A549 (cell line): ENCODE results near the gene HAUS8. TPM values are rescaled to one million over a fixed set of nuclear protein-coding genes. Genes with fewer than 3 reads are reported as not detected.
"Not testable (repeated sequence)": the region's sequence is repeated elsewhere in the genome, so short reads cannot be mapped to it uniquely, and the experiment has no call there.

Source experiments
- ATAC-seq, 2 experiments: fragments of 200-7000 bp in 1 of 2; fragments of >200 bp in 1 of 2; cut with Nextera tagmentation in 1 of 2; cut with Tn5 transposase in 1 of 2; 3 replicates each; pipeline versions ENCODE4 v1.8.0 to v1.9.1; 2018 to 2020; ENCODE audit warnings: mild to moderate bottlenecking in 1 of 2, moderate library complexity in 1 of 2
- CTCF ChIA-PET: fragments of 300-600 bp; sonication (Branson Sonifier 250); formaldehyde crosslinking; extraction: SDS; loops from one replicate; lab custom pipeline; 2021; ENCODE audit warnings: antibody characterized with exemption, inconsistent platforms; lab: Yijun Ruan, JAX
- POLR2A ChIA-PET: fragments of 350-600 bp; formaldehyde crosslinking; extraction: SDS; loops from one replicate; lab custom pipeline; 2021; ENCODE audit warnings: antibody characterized with exemption, inconsistent platforms; lab: Yijun Ruan, JAX
- DNase-seq, 2 experiments: peaks; one replicate each; pipeline versions ENCODE4 v3.0.0 to v3.0.0-alpha.2; 2011 to 2016; ENCODE audit warnings: low read depth in 1 of 2, low spot score in 1 of 2
- FAIRE-seq: peaks from 2 replicates; lab custom pipeline; 2011; peaks lifted over from hg19 to GRCh38; lab: Jason Lieb, UNC
- H3K27ac ChIP-seq, 2 experiments: fragments of >200 bp; sonication (Bioruptor Twin); formaldehyde crosslinking; 3 replicates each; pipeline ENCODE4 v1.5.1; 2016 to 2017
- H3K4me1 ChIP-seq: fragments of >200 bp; sonication (Bioruptor Twin); formaldehyde crosslinking; 3 replicates; pipeline ENCODE4 v1.6.1; 2016
- H3K4me2 ChIP-seq: fragments of >200 bp; sonication (Bioruptor Twin); formaldehyde crosslinking; 3 replicates; pipeline ENCODE4 v1.6.1; 2016
- H3K4me3 ChIP-seq: fragments of >200 bp; sonication (Bioruptor Twin); formaldehyde crosslinking; 3 replicates; pipeline ENCODE4 v1.5.1; 2016
- H3K9me3 ChIP-seq: fragments of >200 bp; sonication (Bioruptor Twin); formaldehyde crosslinking; 3 replicates; pipeline ENCODE4 v1.6.1; 2016
- CEBPB ChIP-seq, 2 experiments: fragments of >200 bp in 1 of 2; sonication (Bioruptor Twin) in 1 of 2; formaldehyde crosslinking in 1 of 2; IDR thresholded peaks; 2 replicates each; pipeline ENCODE4 v1.6.1; 2012 to 2016
- EHMT2 ChIP-seq: fragments of 200-600 bp; sonication (generic); IDR thresholded peaks from 2 replicates; pipeline ENCODE4 v1.6.1; 2016; ENCODE audit warnings: antibody characterized with exemption, low read depth, mild to moderate bottlenecking, moderate library complexity
- EP300 ChIP-seq, 2 experiments: fragments of >200 bp; sonication (Bioruptor Twin); formaldehyde crosslinking; IDR thresholded peaks; 2 replicates in 1 of 2; 3 replicates in 1 of 2; pipeline ENCODE4 v1.6.1; 2016 to 2017
- FOSB ChIP-seq: fragments of 250-450 bp; sonication (Bioruptor Pico); IDR thresholded peaks from 2 replicates; pipeline ENCODE4 v1.5.0; 2020; ENCODE audit warnings: mild to moderate bottlenecking, moderate library complexity
- FOXS1 ChIP-seq: fragments of 250-450 bp; sonication (Bioruptor Pico); IDR thresholded peaks from 2 replicates; pipeline ENCODE4 v1.5.0; 2020; ENCODE audit warnings: mild to moderate bottlenecking, moderate library complexity
- HDAC2 ChIP-seq: fragments of 200-600 bp; sonication (generic); IDR thresholded peaks from 2 replicates; pipeline ENCODE4 v1.6.1; 2016
- HEYL ChIP-seq: fragments of 250-450 bp; sonication (Bioruptor Pico); IDR thresholded peaks from 2 replicates; pipeline ENCODE4 v1.8.0; 2021; ENCODE audit warnings: mild to moderate bottlenecking, moderate library complexity
- JUNB ChIP-seq: fragments of >200 bp; sonication (Bioruptor Twin); formaldehyde crosslinking; IDR thresholded peaks from 2 replicates; pipeline ENCODE4 v1.6.1; 2016
- KDM1A ChIP-seq: fragments of 200-600 bp; sonication (generic); IDR thresholded peaks from 2 replicates; pipeline ENCODE4 v1.6.1; 2016; ENCODE audit warnings: low read depth, mild to moderate bottlenecking
- MAFK ChIP-seq: fragments of 450-650 bp; IDR thresholded peaks from 2 replicates; pipeline ENCODE4 v1.6.1; 2014; ENCODE audit not compliant: partially characterized antibody
- MAZ ChIP-seq: fragments of 150-350 bp; IDR thresholded peaks from 2 replicates; pipeline ENCODE4 v1.6.1; 2014; ENCODE audit warnings: antibody characterized with exemption, low read depth, low read length, borderline replicate concordance
- RCOR1 ChIP-seq: fragments of 150-350 bp; IDR thresholded peaks from 2 replicates; pipeline ENCODE4 v1.6.1; 2014; ENCODE audit warnings: antibody characterized with exemption, low read length, low read depth
- RFX5 ChIP-seq: fragments of 450-650 bp; IDR thresholded peaks from 2 replicates; pipeline ENCODE4 v1.7.1; 2014; ENCODE audit warnings: antibody characterized with exemption, mild to moderate bottlenecking, moderate library complexity
- ZC3H11A ChIP-seq: fragments of 450-650 bp; IDR thresholded peaks from 2 replicates; pipeline ENCODE4 v1.6.1; 2014; ENCODE audit warnings: antibody characterized with exemption, mild to moderate bottlenecking
- ZFP36 ChIP-seq: fragments of 450-650 bp; IDR thresholded peaks from 2 replicates; pipeline ENCODE4 v1.6.1; 2014; ENCODE audit warnings: borderline replicate concordance; ENCODE audit not compliant: partially characterized antibody
- ZSCAN20 ChIP-seq: fragments of 250-450 bp; sonication (Bioruptor Pico); IDR thresholded peaks from 2 replicates; pipeline ENCODE4 v1.8.0; 2022; ENCODE audit warnings: mild to moderate bottlenecking, moderate library complexity
- WGBS: methylation state at CpG from one replicate; pipeline ENCODE4 v1.1.6; 2017; ENCODE audit errors: missing lambda C conversion rate; 5-methylcytosine and 5-hydroxymethylcytosine counted together
- polyA plus RNA-seq, 4 experiments: library from polyadenylated mRNA; depleted of rRNA in 3 of 4; stranded (reverse); fragments of >200 nt; fragmentation: RNase III in 1 of 4; extraction: RNeasy Plus Mini Kit Qiagen cat#74134 plus additional on column Dnase treatment in 1 of 4; gene quantifications; 2 replicates in 3 of 4; 3 replicates in 1 of 4; pipeline ENCODE4 v1.2.3, GENCODE V29; 2011 to 2017
- TF ChIP-seq, protein P1 (sequence below): fragments of 450-650 bp; IDR thresholded peaks from 2 replicates; pipeline ENCODE4 v1.6.1; 2014; ENCODE audit warnings: antibody characterized with exemption
- TF ChIP-seq, protein P2 (sequence below): fragments of >200 bp; sonication (Bioruptor Twin); formaldehyde crosslinking; IDR thresholded peaks from 3 replicates; pipeline ENCODE4 v1.5.1; 2016
- TF ChIP-seq, protein P3 (sequence below): IDR thresholded peaks from 2 replicates; pipeline ENCODE4 v1.6.1; 2012; ENCODE audit warnings: low read depth, borderline replicate concordance
- TF ChIP-seq, protein P4 (sequence below): fragments of >200 bp; sonication (Bioruptor Twin); formaldehyde crosslinking; IDR thresholded peaks from 2 replicates; pipeline ENCODE4 v1.6.1; 2016
- TF ChIP-seq, protein P5 (sequence below): fragments of 250-450 bp; sonication (Bioruptor Pico); IDR thresholded peaks from 2 replicates; pipeline ENCODE4 v1.5.0; 2020; ENCODE audit warnings: low read depth, mild to moderate bottlenecking, moderate library complexity

Gene HAUS8
- polyA plus RNA-seq, 2 of the 4 experiments (the other 2 are of a cell fraction): 15.1 to 16.2 TPM

DNA sequence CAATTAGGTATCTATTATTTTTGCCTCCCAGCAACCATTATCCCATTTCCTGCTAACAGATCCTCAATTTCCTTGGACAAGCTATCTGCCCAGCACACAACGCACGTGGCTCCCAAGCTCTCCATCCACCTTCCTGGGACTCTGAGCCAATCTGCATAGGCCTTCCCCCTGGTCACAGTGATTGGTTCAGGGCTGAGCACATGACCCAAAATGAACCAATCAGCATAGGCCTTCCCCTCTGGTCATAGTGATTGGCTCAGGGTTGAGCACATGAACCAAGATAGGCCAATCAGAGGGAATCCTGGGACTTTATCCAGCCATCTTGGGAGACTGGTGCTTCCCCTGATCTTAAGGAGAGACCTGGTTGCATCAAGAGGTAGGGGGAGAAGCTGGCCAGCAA lies 54.4 kb downstream of the HAUS8 start:
- WGBS: 100% methylated on average over 2 of the region's 2 CpGs
- peak in 1 of 2 experiments; percentile 70; a peak in 3 of 6 replicates for ATAC-seq
- no peak overlapping the region for H3K27ac ChIP-seq
- H3K9me3 ChIP-seq: 0 out of 3 replicates have a peak, but pooled peaks cover 2% of the 10 kb centered on the region
- TF ChIP-seq, protein P1, sequence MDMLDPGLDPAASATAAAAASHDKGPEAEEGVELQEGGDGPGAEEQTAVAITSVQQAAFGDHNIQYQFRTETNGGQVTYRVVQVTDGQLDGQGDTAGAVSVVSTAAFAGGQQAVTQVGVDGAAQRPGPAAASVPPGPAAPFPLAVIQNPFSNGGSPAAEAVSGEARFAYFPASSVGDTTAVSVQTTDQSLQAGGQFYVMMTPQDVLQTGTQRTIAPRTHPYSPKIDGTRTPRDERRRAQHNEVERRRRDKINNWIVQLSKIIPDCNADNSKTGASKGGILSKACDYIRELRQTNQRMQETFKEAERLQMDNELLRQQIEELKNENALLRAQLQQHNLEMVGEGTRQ: peak; percentile 54
- TF ChIP-seq RCOR1: no peak
- TF ChIP-seq, all 56 proteins: peak for 1
- Histone ChIP-seq H3K4me3 (no peak overlapping the region), H3K4me2 (no peak overlapping the region), H3K4me1 (no peaks in the 10 kb centered on the region)
- POLR2A ChIA-PET: no interaction called here
- CTCF ChIA-PET: no interaction called here
- DNase-seq: peak in 1 of 2 experiments; percentile 38
- no peak for FAIRE-seq

DNA sequence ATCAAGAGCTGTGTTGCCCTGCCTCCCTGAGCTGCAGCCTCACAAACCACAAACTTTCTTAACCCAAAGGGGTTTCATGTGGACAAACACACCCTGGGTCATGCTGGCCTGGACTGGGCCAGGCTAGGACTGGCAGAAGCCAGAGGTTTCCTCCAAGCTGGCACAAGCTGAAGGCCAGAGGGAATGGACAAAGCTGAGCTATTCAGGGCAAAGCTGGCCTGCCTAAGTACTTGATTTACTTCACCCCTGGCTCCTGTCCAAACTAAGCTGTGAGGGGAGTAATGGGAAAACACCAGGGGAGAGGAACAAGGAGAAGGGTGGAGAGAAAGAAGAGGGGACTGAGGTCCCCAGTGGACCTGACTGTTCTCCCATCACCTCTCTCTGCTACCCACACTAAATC lies 54.9 kb downstream of the HAUS8 start:
- Histone ChIP-seq H3K4me3 (no peak overlapping the region), H3K27ac (no peak overlapping the region), H3K4me2 (no peak overlapping the region), H3K4me1 (no peaks in the 10 kb centered on the region), H3K9me3 (0 out of 3 replicates have a peak, but pooled peaks cover 3% of the 10 kb centered on the region)
- FAIRE-seq: no peak
- ATAC-seq: no peak
- DNase-seq: no peak
- ChIA-PET POLR2A (no interaction called here), CTCF (interaction anchor here (0.6 kb wide), 1 partner anchor 337 kb away, joined by 3 read pairs; no protein-coding TSS in a partner anchor)
- TF ChIP-seq RFX5 (no peak), EP300 (IDR thresholded peaks at IDR 0.05) (no peak), HEYL (CRISPR knock-in tag) (no peak), ZFP36 (no peak)
- TF ChIP-seq, protein P2, sequence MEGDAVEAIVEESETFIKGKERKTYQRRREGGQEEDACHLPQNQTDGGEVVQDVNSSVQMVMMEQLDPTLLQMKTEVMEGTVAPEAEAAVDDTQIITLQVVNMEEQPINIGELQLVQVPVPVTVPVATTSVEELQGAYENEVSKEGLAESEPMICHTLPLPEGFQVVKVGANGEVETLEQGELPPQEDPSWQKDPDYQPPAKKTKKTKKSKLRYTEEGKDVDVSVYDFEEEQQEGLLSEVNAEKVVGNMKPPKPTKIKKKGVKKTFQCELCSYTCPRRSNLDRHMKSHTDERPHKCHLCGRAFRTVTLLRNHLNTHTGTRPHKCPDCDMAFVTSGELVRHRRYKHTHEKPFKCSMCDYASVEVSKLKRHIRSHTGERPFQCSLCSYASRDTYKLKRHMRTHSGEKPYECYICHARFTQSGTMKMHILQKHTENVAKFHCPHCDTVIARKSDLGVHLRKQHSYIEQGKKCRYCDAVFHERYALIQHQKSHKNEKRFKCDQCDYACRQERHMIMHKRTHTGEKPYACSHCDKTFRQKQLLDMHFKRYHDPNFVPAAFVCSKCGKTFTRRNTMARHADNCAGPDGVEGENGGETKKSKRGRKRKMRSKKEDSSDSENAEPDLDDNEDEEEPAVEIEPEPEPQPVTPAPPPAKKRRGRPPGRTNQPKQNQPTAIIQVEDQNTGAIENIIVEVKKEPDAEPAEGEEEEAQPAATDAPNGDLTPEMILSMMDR: no peak
- TF ChIP-seq, protein P3, sequence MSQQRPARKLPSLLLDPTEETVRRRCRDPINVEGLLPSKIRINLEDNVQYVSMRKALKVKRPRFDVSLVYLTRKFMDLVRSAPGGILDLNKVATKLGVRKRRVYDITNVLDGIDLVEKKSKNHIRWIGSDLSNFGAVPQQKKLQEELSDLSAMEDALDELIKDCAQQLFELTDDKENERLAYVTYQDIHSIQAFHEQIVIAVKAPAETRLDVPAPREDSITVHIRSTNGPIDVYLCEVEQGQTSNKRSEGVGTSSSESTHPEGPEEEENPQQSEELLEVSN: no peak
- TF ChIP-seq, all 56 proteins: peak for 0

DNA sequence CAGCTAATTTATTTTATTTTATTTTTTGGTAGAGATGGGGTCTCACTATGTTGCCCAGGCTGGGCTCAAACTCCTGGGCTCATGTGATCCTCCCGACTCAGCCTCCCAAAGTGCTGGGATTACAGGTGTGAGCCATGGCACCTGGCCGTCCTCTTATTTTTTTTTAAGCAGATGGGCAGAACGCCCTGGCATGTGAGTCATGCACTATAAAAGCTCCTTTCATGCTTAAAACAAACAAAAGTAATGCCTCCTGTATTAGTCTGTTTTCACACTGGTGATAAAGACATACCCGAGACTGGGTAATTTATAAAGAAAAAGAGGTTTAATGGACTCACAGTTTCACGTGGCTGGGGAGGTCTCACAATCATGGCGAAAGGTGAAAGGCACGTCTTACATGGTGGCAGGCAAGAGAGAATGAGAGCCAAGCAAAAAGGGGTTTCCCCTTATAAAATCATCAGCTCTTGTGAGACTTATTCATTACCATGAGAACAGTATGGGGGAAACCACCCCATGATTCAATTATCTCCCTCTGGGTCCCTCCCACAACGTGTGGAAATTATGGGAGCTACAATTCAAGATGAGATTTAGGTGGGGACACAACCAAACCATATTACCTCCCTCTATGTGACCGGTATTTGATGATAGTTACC lies 60.9 kb downstream of the HAUS8 start:
- not testable (repeated sequence) for H3K4me2 ChIP-seq

DNA sequence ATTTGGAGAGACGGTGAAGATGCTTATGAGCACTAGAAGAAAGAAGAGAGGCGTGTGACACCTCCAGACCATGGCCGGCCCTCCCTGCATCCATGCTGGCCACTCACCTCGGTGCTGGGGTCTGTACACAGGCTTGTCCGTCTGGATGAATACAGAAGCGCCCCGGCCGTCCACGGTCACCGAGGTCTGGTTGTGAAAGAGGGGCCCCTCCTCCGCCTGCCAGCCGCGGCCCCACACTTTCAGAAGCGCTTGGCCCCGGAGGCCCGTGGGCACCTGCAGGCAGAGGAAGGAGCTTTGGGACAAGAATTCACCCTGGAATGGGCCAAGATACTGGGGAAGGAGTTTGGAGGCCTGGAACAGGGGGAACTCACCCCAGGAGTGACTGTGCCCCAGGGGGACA lies 63.8 kb downstream of the HAUS8 start:
- DNase-seq (no peak), FAIRE-seq (no peak), ATAC-seq (no peak)
- no peak for TF ChIP-seq ZC3H11A
- TF ChIP-seq FOSB (CRISPR knock-in tag): no peak
- TF ChIP-seq CEBPB (IDR thresholded peaks at IDR 0.05): no peak
- TF ChIP-seq, protein P4, sequence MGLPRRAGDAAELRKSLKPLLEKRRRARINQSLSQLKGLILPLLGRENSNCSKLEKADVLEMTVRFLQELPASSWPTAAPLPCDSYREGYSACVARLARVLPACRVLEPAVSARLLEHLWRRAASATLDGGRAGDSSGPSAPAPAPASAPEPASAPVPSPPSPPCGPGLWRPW: no peak
- TF ChIP-seq, protein P1: no peak
- TF ChIP-seq ZSCAN20 (CRISPR knock-in tag): no peak
- TF ChIP-seq MAFK: no peak
- no peak for TF ChIP-seq KDM1A
- TF ChIP-seq ZFP36: no peak
- TF ChIP-seq HDAC2: no peak
- TF ChIP-seq FOXS1: no peak
- TF ChIP-seq MAZ: no peak
- TF ChIP-seq, protein P5, sequence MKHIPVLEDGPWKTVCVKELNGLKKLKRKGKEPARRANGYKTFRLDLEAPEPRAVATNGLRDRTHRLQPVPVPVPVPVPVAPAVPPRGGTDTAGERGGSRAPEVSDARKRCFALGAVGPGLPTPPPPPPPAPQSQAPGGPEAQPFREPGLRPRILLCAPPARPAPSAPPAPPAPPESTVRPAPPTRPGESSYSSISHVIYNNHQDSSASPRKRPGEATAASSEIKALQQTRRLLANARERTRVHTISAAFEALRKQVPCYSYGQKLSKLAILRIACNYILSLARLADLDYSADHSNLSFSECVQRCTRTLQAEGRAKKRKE (CRISPR knock-in tag): no peak
- TF ChIP-seq EHMT2: no peak
- no peak for TF ChIP-seq RFX5
- no peaks in the 10 kb centered on the region for H3K4me1 ChIP-seq
- no peak overlapping the region for H3K27ac ChIP-seq
- ChIA-PET CTCF (no interaction called here), POLR2A (no interaction called here)
- no peak overlapping the region for H3K4me3 ChIP-seq
- 47% methylated on average over 6 of the region's 16 CpGs for WGBS
- peaks cover 13% of the 10 kb centered on the region; the same call in 2 of the 3 replicates for H3K9me3 ChIP-seq
- no peak overlapping the region for H3K4me2 ChIP-seq

More for the DNA sequence above, 60.9 kb downstream of the HAUS8 start:
- TF ChIP-seq JUNB: 0 out of 2 replicates have a peak, but pooled peaks have one; percentile 12
- TF ChIP-seq ZFP36: peak; percentile 73
- H3K27ac ChIP-seq, DNase-seq, H3K4me3 ChIP-seq, H3K4me1 ChIP-seq, ATAC-seq, FAIRE-seq, POLR2A ChIA-PET: not testable (repeated sequence)
- CTCF ChIA-PET: interaction anchor here (1.0 kb wide), 1 partner anchor 53 kb away, joined by 4 read pairs; no protein-coding TSS in a partner anchor
- peaks cover 13% of the 10 kb centered on the region; the same call in 2 of the 3 replicates for H3K9me3 ChIP-seq
- WGBS: 10% methylated on average over 9 of the region's 9 CpGs
